NCI-H2227 (cell line): ENCODE results near the gene ALG14.

ENCODE experiments used
- DNase-seq: peaks from one replicate; lab custom pipeline; 2025; ENCODE audit not compliant: unreplicated experiment; lab: John Stamatoyannopoulos, UW

Gene ALG14

GRCh38 chr1:94983171-94983739 is 89.5 kb downstream of the ALG14 start:
- no peak for DNase-seq

GRCh38 chr1:94982398-94982797 is 90.4 kb downstream of the ALG14 start:
- no peak for DNase-seq

- DNase-seq = no peak
Observed at GRCh38 chr1:94981575-94981973, 91.2 kb downstream of the ALG14 start.

GRCh38 chr1:94980582-94981574 is 91.9 kb downstream of the ALG14 start:
- no peak for DNase-seq

- DNase-seq = no peak
Observed at GRCh38 chr1:94979656-94980581, 92.8 kb downstream of the ALG14 start.

GRCh38 chr1:94979131-94979530 is 93.6 kb downstream of the ALG14 start:
- DNase-seq = no peak

- no peak for DNase-seq
Observed at GRCh38 chr1:94978401-94978800, 94.3 kb downstream of the ALG14 start.

GRCh38 chr1:94976971-94977548 is 95.7 kb downstream of the ALG14 start:
- DNase-seq = no peak

- no peak for DNase-seq
Observed at GRCh38 chr1:94974824-94975223, 97.9 kb downstream of the ALG14 start.

- no peak for DNase-seq
Observed at GRCh38 chr1:94974241-94974640, 98.5 kb downstream of the ALG14 start.

- DNase-seq = no peak
Observed at GRCh38 chr1:94973309-94973922, 99.3 kb downstream of the ALG14 start.

GRCh38 chr1:94971491-94971924 is 101.2 kb downstream of the ALG14 start:
- DNase-seq = no peak

- no peak for DNase-seq
Observed at GRCh38 chr1:94970783-94971182, 102.0 kb downstream of the ALG14 start.

GRCh38 chr1:94969137-94969536 is 103.6 kb downstream of the ALG14 start:
- no peak for DNase-seq

GRCh38 chr1:94966033-94966432 is 106.7 kb downstream of the ALG14 start:
- DNase-seq = no peak

- no peak for DNase-seq
Observed at GRCh38 chr1:94963864-94964263, 108.9 kb downstream of the ALG14 start.

GRCh38 chr1:94962409-94963265 is 110.1 kb downstream of the ALG14 start:
- DNase-seq = no peak

GRCh38 chr1:94961988-94962387 is 110.8 kb downstream of the ALG14 start:
- DNase-seq = no peak

- DNase-seq = no peak
Observed at GRCh38 chr1:94961582-94961981, 111.2 kb downstream of the ALG14 start.

GRCh38 chr1:94958081-94958480 is 114.7 kb downstream of the ALG14 start:
- DNase-seq = no peak
